Right lobe of liver (tissue), 4 donors: ENCODE results near the gene PRAME.

ENCODE experiments used
- POLR2A ChIP-seq: fragments of 450-650 bp; IDR thresholded peaks from one replicate; pipeline ENCODE4 v1.6.1; 2017; ENCODE audit warnings: antibody characterized with exemption, mild to moderate bottlenecking
- TF ChIP-seq, protein P1 (sequence below), 4 donors: fragments of 200-600 bp in 3 of 4; fragments of 450-650 bp in 1 of 4; IDR thresholded peaks; one replicate each; pipeline versions ENCODE4 v1.5.1 to v1.8.0; 2016 to 2022; ENCODE audit warnings: antibody characterized with exemption in 4 of 4, mild to moderate bottlenecking in 2 of 4
- donor health status: DM: no; HTN: no; CAD: no.
- donor health status: DM: no; HTN: no; CAD: no.
- donor health status: DM: no; HTN: yes; CAD: no.

DNA sequence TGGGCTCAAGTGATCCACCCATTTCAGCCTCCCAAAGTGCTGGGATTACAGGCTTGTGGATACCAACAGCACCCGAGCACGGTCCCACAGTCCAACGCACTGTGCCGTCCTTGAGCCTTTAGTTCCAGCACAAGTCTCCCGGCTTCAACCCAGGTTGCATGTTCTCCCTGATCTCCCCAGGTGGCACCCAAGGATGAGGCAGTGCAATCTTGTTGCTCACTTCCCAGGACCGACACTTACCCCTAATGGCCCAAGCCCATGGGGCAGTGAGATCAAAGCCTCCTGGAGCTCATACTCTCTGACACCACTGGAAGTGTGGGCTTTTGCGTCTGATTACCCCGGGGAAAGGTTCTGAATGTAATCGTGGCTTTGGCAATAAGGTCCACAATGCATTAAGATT, 3.5 kb downstream of the PRAME start:
- TF ChIP-seq, protein P1, sequence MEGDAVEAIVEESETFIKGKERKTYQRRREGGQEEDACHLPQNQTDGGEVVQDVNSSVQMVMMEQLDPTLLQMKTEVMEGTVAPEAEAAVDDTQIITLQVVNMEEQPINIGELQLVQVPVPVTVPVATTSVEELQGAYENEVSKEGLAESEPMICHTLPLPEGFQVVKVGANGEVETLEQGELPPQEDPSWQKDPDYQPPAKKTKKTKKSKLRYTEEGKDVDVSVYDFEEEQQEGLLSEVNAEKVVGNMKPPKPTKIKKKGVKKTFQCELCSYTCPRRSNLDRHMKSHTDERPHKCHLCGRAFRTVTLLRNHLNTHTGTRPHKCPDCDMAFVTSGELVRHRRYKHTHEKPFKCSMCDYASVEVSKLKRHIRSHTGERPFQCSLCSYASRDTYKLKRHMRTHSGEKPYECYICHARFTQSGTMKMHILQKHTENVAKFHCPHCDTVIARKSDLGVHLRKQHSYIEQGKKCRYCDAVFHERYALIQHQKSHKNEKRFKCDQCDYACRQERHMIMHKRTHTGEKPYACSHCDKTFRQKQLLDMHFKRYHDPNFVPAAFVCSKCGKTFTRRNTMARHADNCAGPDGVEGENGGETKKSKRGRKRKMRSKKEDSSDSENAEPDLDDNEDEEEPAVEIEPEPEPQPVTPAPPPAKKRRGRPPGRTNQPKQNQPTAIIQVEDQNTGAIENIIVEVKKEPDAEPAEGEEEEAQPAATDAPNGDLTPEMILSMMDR (IDR thresholded peaks at IDR 0.05), result no peak
- TF ChIP-seq POLR2A, result no peak
